T-helper 2 cell treated with Interferon-gamma antibody and Interleukin-4, amounts not matched to agents 5 μg/mL and 100 μg/mL, for 36 hours (primary cell): Measurements from ENCODE around the gene TRRAP.
A peak's percentile ranks its signal among the peaks of the same experiment; 100 is the strongest.
"Not testable (repeated sequence)": the region's sequence is repeated elsewhere in the genome, so short reads cannot be mapped to it uniquely, and the experiment has no call there.

Source experiments
- DNase-seq: peaks from one replicate; pipeline ENCODE4 v3.0.0; 2021; ENCODE audit warnings: low spot score
- H3K27ac Mint-ChIP-seq: one replicate; pipeline ENCODE4 v1.8.0; 2021; ENCODE audit warnings: mild to moderate bottlenecking, mixed read lengths
- H3K27me3 Mint-ChIP-seq: one replicate; pipeline ENCODE4 v1.8.0; 2021; ENCODE audit warnings: low read depth, mixed read lengths
- H3K36me3 Mint-ChIP-seq: one replicate; pipeline ENCODE4 v1.8.0; 2021; ENCODE audit warnings: low read depth, mixed read lengths
- H3K4me1 Mint-ChIP-seq: one replicate; pipeline ENCODE4 v1.8.0; 2021; ENCODE audit warnings: low read depth, mixed read lengths
- H3K4me3 Mint-ChIP-seq: one replicate; pipeline ENCODE4 v1.8.0; 2022; ENCODE audit warnings: mild to moderate bottlenecking, moderate library complexity, mixed read lengths
- H3K9me3 Mint-ChIP-seq: one replicate; pipeline ENCODE4 v1.8.0; 2021; ENCODE audit warnings: mixed read lengths

The TRRAP gene

GRCh38 chr7:98872328-98872924 is 5.9 kb upstream of the TRRAP start:
- Mint-ChIP-seq H3K36me3 (no peaks in the 10 kb centered on the region), H3K27me3 (peaks cover 30% of the 10 kb centered on the region), H3K27ac (no peak overlapping the region), H3K4me1 (peaks cover 3% of the 10 kb centered on the region), H3K9me3 (no peaks in the 10 kb centered on the region), H3K4me3 (no peak overlapping the region)
- no peak for DNase-seq

- not testable (repeated sequence) for H3K4me3 Mint-ChIP-seq, H3K9me3 Mint-ChIP-seq, H3K27ac Mint-ChIP-seq, DNase-seq, H3K4me1 Mint-ChIP-seq, H3K36me3 Mint-ChIP-seq
- peaks cover 20% of the 10 kb centered on the region for H3K27me3 Mint-ChIP-seq
Observed at GRCh38 chr7:98873610-98874009, 4.7 kb upstream of the TRRAP start.

DNA sequence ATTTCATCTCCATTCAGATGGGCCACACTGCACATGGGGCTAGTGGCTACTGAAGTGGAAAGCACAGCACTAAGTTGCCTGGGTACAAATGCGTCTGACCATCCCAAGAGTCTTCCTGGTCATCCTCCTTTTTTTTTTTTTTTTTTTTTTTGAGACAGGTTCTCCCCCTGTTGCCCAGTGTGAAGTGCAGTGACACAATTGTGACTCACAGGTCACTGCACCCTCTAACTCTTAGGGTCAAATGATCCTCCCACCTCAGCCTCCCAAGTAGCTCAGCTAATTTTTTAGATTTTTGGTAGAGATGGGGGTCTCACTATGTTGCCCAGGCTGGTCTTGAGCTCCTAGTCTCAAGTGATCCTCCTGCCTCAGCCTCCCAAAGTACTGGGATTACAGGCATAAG is 3.4 kb upstream of the TRRAP start:
- Mint-ChIP-seq H3K36me3 (peaks cover 4% of the 10 kb centered on the region), H3K9me3 (no peaks in the 10 kb centered on the region)

DNA sequence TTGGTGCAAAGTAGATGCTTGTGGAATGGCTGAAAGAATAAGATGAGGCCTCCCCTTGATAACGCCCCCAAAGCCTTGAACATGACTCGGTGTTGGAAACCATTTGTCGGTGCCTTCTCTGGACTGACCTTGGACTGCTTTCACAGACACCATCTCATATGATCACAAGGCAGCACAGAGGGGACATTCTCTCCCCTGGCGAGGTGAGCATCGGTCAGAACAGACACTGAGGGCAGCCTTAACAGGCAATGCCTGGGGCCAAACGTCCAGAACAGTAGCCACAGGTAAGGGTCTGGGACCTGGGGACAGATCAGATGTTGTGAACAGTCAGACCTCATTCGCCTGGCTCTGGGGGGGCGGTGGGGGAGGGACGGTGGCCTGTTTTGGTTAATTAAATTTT is 2.8 kb upstream of the TRRAP start:
- no peak overlapping the region for H3K4me3 Mint-ChIP-seq

More for the DNA sequence above, 3.4 kb upstream of the TRRAP start:
- no peak for DNase-seq
- peaks cover 7% of the 10 kb centered on the region for H3K4me1 Mint-ChIP-seq
- H3K4me3 Mint-ChIP-seq, result no peak overlapping the region
- H3K27ac Mint-ChIP-seq, result no peak overlapping the region
- H3K27me3 Mint-ChIP-seq, result peaks cover 13% of the 10 kb centered on the region

GRCh38 chr7:98877146-98877545 is 1.2 kb upstream of the TRRAP start:
- H3K27me3 Mint-ChIP-seq, result peaks cover 4% of the 10 kb centered on the region
- no peaks in the 10 kb centered on the region for H3K9me3 Mint-ChIP-seq
- H3K36me3 Mint-ChIP-seq, result peaks cover 8% of the 10 kb centered on the region
- peak overlapping the region; percentile 65 for H3K27ac Mint-ChIP-seq
- peak overlapping the region; percentile 71 for H3K4me3 Mint-ChIP-seq
- H3K4me1 Mint-ChIP-seq, result peaks cover 10% of the 10 kb centered on the region
- DNase-seq, result no peak

More for the DNA sequence above, 2.8 kb upstream of the TRRAP start:
- no peaks in the 10 kb centered on the region for H3K9me3 Mint-ChIP-seq
- H3K36me3 Mint-ChIP-seq, result peaks cover 4% of the 10 kb centered on the region
- DNase-seq, result no peak
- H3K4me1 Mint-ChIP-seq, result peaks cover 8% of the 10 kb centered on the region
- H3K27ac Mint-ChIP-seq, result no peak overlapping the region
- H3K27me3 Mint-ChIP-seq, result peaks cover 8% of the 10 kb centered on the region

DNA sequence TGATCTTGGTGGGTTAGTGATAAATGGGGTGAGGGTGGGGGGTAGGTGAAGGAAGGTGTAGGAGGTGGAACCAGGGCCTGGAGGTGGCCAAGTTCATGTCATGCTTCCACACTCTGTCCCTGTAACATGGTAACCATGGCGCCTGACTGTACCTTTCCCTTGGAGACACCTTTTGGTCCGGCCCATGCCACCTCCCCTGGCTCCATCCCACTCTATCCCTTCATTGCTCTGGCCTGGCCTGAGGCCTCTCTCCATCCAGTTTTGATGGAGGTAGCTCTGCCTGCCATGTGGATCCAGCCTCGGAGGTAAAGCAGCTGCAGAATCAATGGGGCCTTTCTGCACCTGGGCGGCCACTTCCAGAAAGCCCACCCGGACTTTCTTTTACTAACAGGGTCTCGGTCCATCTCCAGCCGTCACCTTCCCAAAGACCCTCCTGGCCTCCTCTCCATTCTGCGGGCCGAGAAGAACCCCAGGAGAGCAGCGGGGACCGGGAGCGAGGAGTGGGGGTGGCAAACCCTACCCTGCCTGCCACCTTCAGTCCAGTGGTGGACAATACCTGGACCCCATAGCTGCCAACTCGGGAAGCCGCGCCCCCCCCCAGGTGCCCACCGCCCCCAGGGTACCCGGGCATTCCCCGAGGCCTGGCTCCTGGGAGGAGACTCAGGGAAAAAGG is 504 bp upstream of the TRRAP start:
- peak overlapping the region; percentile 15 for H3K27ac Mint-ChIP-seq
- no peak for DNase-seq
- no peaks in the 10 kb centered on the region for H3K9me3 Mint-ChIP-seq
- H3K36me3 Mint-ChIP-seq, result peaks cover 12% of the 10 kb centered on the region
- H3K4me3 Mint-ChIP-seq, result peak overlapping the region; percentile 71
- H3K4me1 Mint-ChIP-seq, result peaks cover 10% of the 10 kb centered on the region
- peaks cover 4% of the 10 kb centered on the region for H3K27me3 Mint-ChIP-seq

- peak; percentile 56 for DNase-seq
- H3K4me3 Mint-ChIP-seq, result peak overlapping the region; percentile 94
- H3K27me3 Mint-ChIP-seq, result peaks cover 4% of the 10 kb centered on the region
- peaks cover 25% of the 10 kb centered on the region for H3K36me3 Mint-ChIP-seq
- H3K27ac Mint-ChIP-seq, result peak overlapping the region; percentile 93
- H3K4me1 Mint-ChIP-seq, result peaks cover 10% of the 10 kb centered on the region
- no peaks in the 10 kb centered on the region for H3K9me3 Mint-ChIP-seq
Observed at GRCh38 chr7:98879198-98879978, 1.1 kb downstream of the TRRAP start.

- Mint-ChIP-seq H3K4me1 (peaks cover 10% of the 10 kb centered on the region), H3K36me3 (peaks cover 29% of the 10 kb centered on the region), H3K4me3 (peak overlapping the region; percentile 94), H3K9me3 (no peaks in the 10 kb centered on the region), H3K27me3 (peaks cover 4% of the 10 kb centered on the region), H3K27ac (peak overlapping the region; percentile 93)
- no peak for DNase-seq
Observed at GRCh38 chr7:98879979-98880315, 1.6 kb downstream of the TRRAP start.

GRCh38 chr7:98880485-98880884 is 2.2 kb downstream of the TRRAP start:
- H3K4me3 Mint-ChIP-seq, result peak overlapping the region; percentile 94
- DNase-seq, result no peak
- no peaks in the 10 kb centered on the region for H3K9me3 Mint-ChIP-seq
- peaks cover 10% of the 10 kb centered on the region for H3K4me1 Mint-ChIP-seq
- H3K36me3 Mint-ChIP-seq, result peaks cover 29% of the 10 kb centered on the region
- peak overlapping the region; percentile 60 for H3K27ac Mint-ChIP-seq
- H3K27me3 Mint-ChIP-seq, result peaks cover 1% of the 10 kb centered on the region

- no peak for DNase-seq
- Mint-ChIP-seq H3K27ac (no peak overlapping the region), H3K36me3 (peaks cover 34% of the 10 kb centered on the region), H3K9me3 (no peaks in the 10 kb centered on the region), H3K27me3 (no peaks in the 10 kb centered on the region), H3K4me1 (peaks cover 10% of the 10 kb centered on the region), H3K4me3 (no peak overlapping the region)
Observed at GRCh38 chr7:98881561-98882315, 3.4 kb downstream of the TRRAP start.

DNA sequence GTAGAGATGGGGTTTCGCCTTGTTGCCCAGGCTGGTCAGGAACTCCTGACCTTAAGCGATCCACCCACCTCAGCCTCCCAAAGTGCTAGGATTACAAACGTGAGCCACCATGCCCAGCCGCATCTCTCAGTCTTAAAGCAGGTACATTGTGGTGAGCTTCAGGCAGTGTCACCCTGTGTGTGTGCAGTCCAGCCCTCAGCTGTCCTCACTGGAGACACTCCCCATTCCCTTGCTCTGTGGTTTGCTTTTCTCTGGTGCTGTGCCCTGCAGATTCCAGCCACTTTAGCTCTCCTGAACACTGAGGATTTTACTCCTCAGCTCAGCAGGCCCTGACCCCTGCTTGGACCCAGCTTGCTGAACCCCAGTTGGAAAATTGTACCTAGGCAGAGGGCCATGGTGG is 6.1 kb downstream of the TRRAP start:
- Mint-ChIP-seq H3K27ac (no peak overlapping the region), H3K4me3 (no peak overlapping the region), H3K4me1 (peaks cover 13% of the 10 kb centered on the region), H3K27me3 (no peaks in the 10 kb centered on the region), H3K36me3 (peaks cover 46% of the 10 kb centered on the region), H3K9me3 (no peaks in the 10 kb centered on the region)
- no peak for DNase-seq

GRCh38 chr7:98887038-98887437 is 8.7 kb downstream of the TRRAP start:
- Mint-ChIP-seq H3K27me3 (no peaks in the 10 kb centered on the region), H3K9me3 (no peaks in the 10 kb centered on the region), H3K27ac (no peak overlapping the region), H3K36me3 (peaks cover 48% of the 10 kb centered on the region), H3K4me3 (no peak overlapping the region), H3K4me1 (peaks cover 2% of the 10 kb centered on the region)
- DNase-seq, result no peak

DNA sequence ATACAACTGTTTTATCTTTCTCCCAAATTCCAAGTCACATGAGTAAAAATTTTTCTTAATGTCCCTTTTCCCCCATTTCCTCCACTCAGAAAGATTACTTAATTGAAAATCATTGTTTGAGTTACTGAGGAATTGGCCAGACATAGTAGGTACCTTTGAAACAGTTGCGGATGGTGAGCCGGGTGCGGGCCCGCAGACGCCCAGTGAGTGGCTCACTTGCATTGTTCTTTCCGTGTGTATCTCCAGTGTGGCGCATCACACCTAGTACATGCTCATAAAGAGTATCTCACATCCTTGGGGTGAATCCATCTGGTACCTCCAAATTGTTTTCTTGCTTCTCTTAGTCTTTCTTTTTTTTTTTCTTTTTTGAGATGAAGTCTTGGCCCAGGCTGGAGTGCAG is 14.3 kb downstream of the TRRAP start:
- DNase-seq, result no peak
- Mint-ChIP-seq H3K27me3 (no peaks in the 10 kb centered on the region), H3K27ac (no peak overlapping the region), H3K9me3 (no peaks in the 10 kb centered on the region), H3K4me1 (peaks cover 2% of the 10 kb centered on the region), H3K36me3 (peaks cover 54% of the 10 kb centered on the region), H3K4me3 (no peak overlapping the region)

DNA sequence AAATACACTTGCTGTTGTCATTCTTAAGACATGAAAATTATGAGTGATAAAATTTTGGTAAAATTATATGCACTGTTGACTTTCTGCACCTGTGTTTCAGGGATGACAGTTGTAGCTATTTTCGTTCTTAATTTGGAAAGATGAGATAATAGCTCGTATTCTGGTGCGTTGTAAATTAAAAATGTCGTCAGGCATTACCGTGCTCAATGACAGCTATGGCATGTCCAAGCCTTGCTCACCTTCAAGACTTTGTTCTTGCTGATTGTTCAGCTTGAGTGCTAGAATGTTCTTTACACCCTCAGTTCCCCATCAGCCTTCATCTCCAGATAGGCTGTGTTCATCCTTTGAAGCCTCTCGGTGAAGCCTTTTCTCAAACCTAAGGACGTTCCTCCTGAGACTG is 21.5 kb downstream of the TRRAP start:
- H3K9me3 Mint-ChIP-seq, result no peaks in the 10 kb centered on the region
- peaks cover 58% of the 10 kb centered on the region for H3K36me3 Mint-ChIP-seq
- H3K27me3 Mint-ChIP-seq, result no peaks in the 10 kb centered on the region
- no peak overlapping the region for H3K27ac Mint-ChIP-seq
- H3K4me3 Mint-ChIP-seq, result no peak overlapping the region
- DNase-seq, result no peak
- no peaks in the 10 kb centered on the region for H3K4me1 Mint-ChIP-seq
